K562 (cell line): Measurements from ENCODE around the gene VARS1. TPM values are rescaled to one million over a fixed set of nuclear protein-coding genes. Genes with fewer than 3 reads are reported as not detected.

Experiments used
- BDP1 ChIP-seq: IDR thresholded peaks from 3 replicates; pipeline ENCODE4 v1.6.1; 2011; ENCODE audit not compliant: insufficient read length, insufficient read depth
- BRD9 ChIP-seq: fragments of 450-650 bp; IDR thresholded peaks from 2 replicates; pipeline ENCODE4 v1.6.1; 2018; ENCODE audit warnings: low read depth; ENCODE audit not compliant: partially characterized antibody
- CBX8 ChIP-seq: fragments of 200-600 bp; sonication (generic); IDR thresholded peaks from 2 replicates; pipeline ENCODE4 v1.6.1; 2012; ENCODE audit warnings: borderline replicate concordance, mixed run types, low read depth, mild to moderate bottlenecking, moderate library complexity, mixed read lengths, low read length, control low read depth, inconsistent platforms; ENCODE audit not compliant: poor library complexity, severe bottlenecking; ENCODE audit errors: extremely low read depth
- CHCHD3 ChIP-seq: fragments of 250-450 bp; sonication (Bioruptor Pico); IDR thresholded peaks from 2 replicates; pipeline ENCODE4 v2.1.2; 2022; ENCODE audit warnings: mild to moderate bottlenecking
- DACH1 ChIP-seq: fragments of 450-650 bp; IDR thresholded peaks from 2 replicates; pipeline ENCODE4 v1.6.1; 2018; ENCODE audit not compliant: partially characterized antibody
- EGR1 ChIP-seq: fragments of 450-650 bp; conservative IDR thresholded peaks from 2 replicates; pipeline ENCODE4 v1.6.1; 2017; ENCODE audit warnings: mild to moderate bottlenecking
- FUS ChIP-seq: fragments of 200-400 bp; formaldehyde crosslinking; optimal IDR thresholded peaks from 2 replicates; pipeline ENCODE3; 2017; ENCODE audit warnings: low read depth, low read length
- GABPA ChIP-seq: fragments of 200-800 bp; sonication (Bioruptor generic); conservative IDR thresholded peaks from 2 replicates; pipeline ENCODE4 v1.6.1; 2016; ENCODE audit warnings: low read depth, missing genetic modification characterization, missing compliant biosample characterization
- HNRNPUL1 ChIP-seq: fragments of 200-400 bp; formaldehyde crosslinking; IDR thresholded peaks from 2 replicates; pipeline ENCODE4 v1.6.1; 2017; ENCODE audit warnings: low read length
- JUNB ChIP-seq: fragments of 450-650 bp; formaldehyde crosslinking; conservative IDR thresholded peaks from 2 replicates; pipeline ENCODE4 v1.4.0; 2020; ENCODE audit warnings: mild to moderate bottlenecking
- KDM1A ChIP-seq, 2 experiments: fragments of 450-650 bp; IDR thresholded peaks; 2 replicates each; pipeline ENCODE4 v1.6.1; 2016; ENCODE audit warnings: mild to moderate bottlenecking in 2 of 2
- MCM7 ChIP-seq, 2 experiments: fragments of 450-650 bp; IDR thresholded peaks; 2 replicates each; pipeline ENCODE4 v1.6.1; 2016 to 2018
- PHB ChIP-seq: fragments of 250-450 bp; sonication (Bioruptor Pico); IDR thresholded peaks from 2 replicates; pipeline ENCODE4 v1.5.0; 2021
- RBM17 ChIP-seq: fragments of 200-400 bp; formaldehyde crosslinking; IDR thresholded peaks from 2 replicates; pipeline ENCODE4 v1.6.1; 2017; ENCODE audit warnings: low read depth, mild to moderate bottlenecking, low read length, borderline replicate concordance
- SRSF3 ChIP-seq: fragments of 200-400 bp; formaldehyde crosslinking; IDR thresholded peaks from 2 replicates; pipeline ENCODE4 v1.6.1; 2016; ENCODE audit warnings: mild to moderate bottlenecking, low read length, moderate library complexity; ENCODE audit not compliant: insufficient read depth
- SUPT5H ChIP-seq: fragments of 450-650 bp; IDR thresholded peaks from 2 replicates; pipeline ENCODE4 v1.6.1; 2016
- TRIM24 ChIP-seq, 2 experiments: fragments of 450-650 bp; IDR thresholded peaks; 2 replicates each; pipeline ENCODE4 v1.6.1; 2016
- ZFP1 ChIP-seq: fragments of 450-650 bp; formaldehyde crosslinking; IDR thresholded peaks from 2 replicates; pipeline ENCODE4 v1.4.0; 2020; ENCODE audit warnings: mild to moderate bottlenecking, mixed read lengths
- ZKSCAN1 ChIP-seq: fragments of 150-350 bp; IDR thresholded peaks from 2 replicates; pipeline ENCODE4 v1.6.1; 2016; ENCODE audit warnings: low read depth, low read length
- ZKSCAN3 ChIP-seq: fragments of 250-450 bp; sonication (Bioruptor Pico); IDR thresholded peaks from 2 replicates; pipeline ENCODE4 v1.4.0; 2020
- polyA plus RNA-seq, 8 experiments: library from polyadenylated mRNA; depleted of rRNA in 4 of 8; stranded (reverse) in 5 of 8; unstranded in 3 of 8; fragments of >200 nt; fragmentation: Nextera tagmentation in 2 of 8; fragmentation: Illumina TruSeq in 1 of 8; extraction: Ambion mirVana in 2 of 8; extraction: Trizol in 1 of 8; gene quantifications; 2 replicates each; pipeline versions ENCODE4 v1.2.1 to v1.2.3, GENCODE V29; 2011 to 2014; ENCODE audit warnings: inconsistent platforms in 1 of 8, missing spikeins in 1 of 8
- total RNA-seq, 7 experiments: library from RNA; depleted of rRNA in 6 of 7; stranded (reverse); fragments of >200 nt in 6 of 7; fragmentation: Illumina TruSeq in 2 of 7; extraction: Trizol in 2 of 7; gene quantifications; 2 replicates each; pipeline versions ENCODE4 v1.2.1 to v1.2.3, GENCODE V29; 2011 to 2021; ENCODE audit warnings: low replicate concordance in 1 of 7
- TF ChIP-seq, protein P1 (sequence below): fragments of 450-650 bp; formaldehyde crosslinking; IDR thresholded peaks from 2 replicates; pipeline ENCODE4 v1.4.0; 2022; ENCODE audit warnings: missing genetic modification characterization
- TF ChIP-seq, protein P2 (sequence below): fragments of 250-450 bp; sonication (Bioruptor Pico); IDR thresholded peaks from 2 replicates; pipeline ENCODE4 v1.5.0; 2020; ENCODE audit warnings: mild to moderate bottlenecking
- TF ChIP-seq, protein P3 (sequence below): sonication (generic); formaldehyde crosslinking; IDR thresholded peaks from 2 replicates; pipeline ENCODE4 v1.8.0; 2022; ENCODE audit warnings: missing genetic modification reagents, mild to moderate bottlenecking, borderline replicate concordance
- TF ChIP-seq, protein P4 (sequence below), 3 experiments: fragments of 200-800 bp in 1 of 3; fragments of 250-450 bp in 1 of 3; fragments of 450-650 bp in 1 of 3; sonication (Bioruptor Pico) in 1 of 3; sonication (Bioruptor generic) in 1 of 3; formaldehyde crosslinking in 1 of 3; IDR thresholded peaks; 2 replicates each; pipeline versions ENCODE4 v1.6.1 to v1.8.0; 2016 to 2022; ENCODE audit warnings: mild to moderate bottlenecking in 2 of 3, missing genetic modification characterization in 2 of 3, missing compliant biosample characterization in 1 of 3, moderate library complexity in 1 of 3

The VARS1 gene
- total and polyA plus RNA-seq, 9 of the 15 experiments (the other 6 are each of a cell fraction or from before 2014, with no cell fraction given), result 2.9 to 488 (median 130) TPM

DNA sequence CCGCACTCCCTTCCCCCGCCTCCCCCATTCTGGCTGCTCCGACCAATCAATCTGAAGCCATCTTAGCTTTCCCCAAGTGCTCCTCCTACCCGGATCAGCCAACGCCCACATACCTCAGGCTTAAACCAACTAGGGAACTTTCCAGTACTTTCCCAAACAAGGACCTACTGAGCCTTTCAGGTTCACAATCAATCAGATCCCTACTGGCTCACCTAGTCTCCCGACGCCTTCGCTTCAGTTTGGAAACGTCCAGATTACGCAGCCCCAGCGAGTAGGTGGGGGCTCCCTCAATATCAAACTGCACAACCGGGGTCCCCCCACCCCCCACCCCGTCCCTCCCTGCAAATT, 19.1 kb upstream of the VARS1 start (continued):
- TF ChIP-seq, protein P1, sequence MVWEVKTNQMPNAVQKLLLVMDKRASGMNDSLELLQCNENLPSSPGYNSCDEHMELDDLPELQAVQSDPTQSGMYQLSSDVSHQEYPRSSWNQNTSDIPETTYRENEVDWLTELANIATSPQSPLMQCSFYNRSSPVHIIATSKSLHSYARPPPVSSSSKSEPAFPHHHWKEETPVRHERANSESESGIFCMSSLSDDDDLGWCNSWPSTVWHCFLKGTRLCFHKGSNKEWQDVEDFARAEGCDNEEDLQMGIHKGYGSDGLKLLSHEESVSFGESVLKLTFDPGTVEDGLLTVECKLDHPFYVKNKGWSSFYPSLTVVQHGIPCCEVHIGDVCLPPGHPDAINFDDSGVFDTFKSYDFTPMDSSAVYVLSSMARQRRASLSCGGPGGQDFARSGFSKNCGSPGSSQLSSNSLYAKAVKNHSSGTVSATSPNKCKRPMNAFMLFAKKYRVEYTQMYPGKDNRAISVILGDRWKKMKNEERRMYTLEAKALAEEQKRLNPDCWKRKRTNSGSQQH (CRISPR knock-in tag), result peak; percentile 86
- no peak for TF ChIP-seq SRSF3
- peak in 1 of 2 experiments; percentile 18; a peak in 1 of 4 replicates for TF ChIP-seq TRIM24 (IDR thresholded peaks at IDR 0.05)
- peak; percentile 46; the same call in 1 of the 2 replicates for TF ChIP-seq ZFP1 (CRISPR knock-in tag)
- TF ChIP-seq BRD9, result peak; percentile 95
- TF ChIP-seq, protein P2, sequence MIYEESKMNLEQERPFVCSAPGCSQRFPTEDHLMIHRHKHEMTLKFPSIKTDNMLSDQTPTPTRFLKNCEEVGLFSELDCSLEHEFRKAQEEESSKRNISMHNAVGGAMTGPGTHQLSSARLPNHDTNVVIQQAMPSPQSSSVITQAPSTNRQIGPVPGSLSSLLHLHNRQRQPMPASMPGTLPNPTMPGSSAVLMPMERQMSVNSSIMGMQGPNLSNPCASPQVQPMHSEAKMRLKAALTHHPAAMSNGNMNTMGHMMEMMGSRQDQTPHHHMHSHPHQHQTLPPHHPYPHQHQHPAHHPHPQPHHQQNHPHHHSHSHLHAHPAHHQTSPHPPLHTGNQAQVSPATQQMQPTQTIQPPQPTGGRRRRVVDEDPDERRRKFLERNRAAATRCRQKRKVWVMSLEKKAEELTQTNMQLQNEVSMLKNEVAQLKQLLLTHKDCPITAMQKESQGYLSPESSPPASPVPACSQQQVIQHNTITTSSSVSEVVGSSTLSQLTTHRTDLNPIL (CRISPR knock-in tag), result no peak
- TF ChIP-seq CBX8, result no peak
- no peak for TF ChIP-seq ZKSCAN1
- TF ChIP-seq PHB, result 0 out of 2 replicates have a peak, but pooled peaks have one; percentile 82
- TF ChIP-seq HNRNPUL1, result no peak
- TF ChIP-seq BDP1, result no peak
- no peak for TF ChIP-seq FUS
- no peak for TF ChIP-seq MCM7 (IDR thresholded peaks at IDR 0.05)
- TF ChIP-seq EGR1, result peak; percentile 97
- TF ChIP-seq ZKSCAN3 (CRISPR knock-in tag), result no peak
- TF ChIP-seq, protein P3, sequence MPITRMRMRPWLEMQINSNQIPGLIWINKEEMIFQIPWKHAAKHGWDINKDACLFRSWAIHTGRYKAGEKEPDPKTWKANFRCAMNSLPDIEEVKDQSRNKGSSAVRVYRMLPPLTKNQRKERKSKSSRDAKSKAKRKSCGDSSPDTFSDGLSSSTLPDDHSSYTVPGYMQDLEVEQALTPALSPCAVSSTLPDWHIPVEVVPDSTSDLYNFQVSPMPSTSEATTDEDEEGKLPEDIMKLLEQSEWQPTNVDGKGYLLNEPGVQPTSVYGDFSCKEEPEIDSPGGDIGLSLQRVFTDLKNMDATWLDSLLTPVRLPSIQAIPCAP, result no peak
- TF ChIP-seq KDM1A (IDR thresholded peaks at IDR 0.05), result no peak
- no peak for TF ChIP-seq RBM17
- TF ChIP-seq CHCHD3 (CRISPR knock-in tag), result no peak
- TF ChIP-seq GABPA (tag), result no peak
- no peak for TF ChIP-seq SUPT5H
- TF ChIP-seq, protein P4, sequence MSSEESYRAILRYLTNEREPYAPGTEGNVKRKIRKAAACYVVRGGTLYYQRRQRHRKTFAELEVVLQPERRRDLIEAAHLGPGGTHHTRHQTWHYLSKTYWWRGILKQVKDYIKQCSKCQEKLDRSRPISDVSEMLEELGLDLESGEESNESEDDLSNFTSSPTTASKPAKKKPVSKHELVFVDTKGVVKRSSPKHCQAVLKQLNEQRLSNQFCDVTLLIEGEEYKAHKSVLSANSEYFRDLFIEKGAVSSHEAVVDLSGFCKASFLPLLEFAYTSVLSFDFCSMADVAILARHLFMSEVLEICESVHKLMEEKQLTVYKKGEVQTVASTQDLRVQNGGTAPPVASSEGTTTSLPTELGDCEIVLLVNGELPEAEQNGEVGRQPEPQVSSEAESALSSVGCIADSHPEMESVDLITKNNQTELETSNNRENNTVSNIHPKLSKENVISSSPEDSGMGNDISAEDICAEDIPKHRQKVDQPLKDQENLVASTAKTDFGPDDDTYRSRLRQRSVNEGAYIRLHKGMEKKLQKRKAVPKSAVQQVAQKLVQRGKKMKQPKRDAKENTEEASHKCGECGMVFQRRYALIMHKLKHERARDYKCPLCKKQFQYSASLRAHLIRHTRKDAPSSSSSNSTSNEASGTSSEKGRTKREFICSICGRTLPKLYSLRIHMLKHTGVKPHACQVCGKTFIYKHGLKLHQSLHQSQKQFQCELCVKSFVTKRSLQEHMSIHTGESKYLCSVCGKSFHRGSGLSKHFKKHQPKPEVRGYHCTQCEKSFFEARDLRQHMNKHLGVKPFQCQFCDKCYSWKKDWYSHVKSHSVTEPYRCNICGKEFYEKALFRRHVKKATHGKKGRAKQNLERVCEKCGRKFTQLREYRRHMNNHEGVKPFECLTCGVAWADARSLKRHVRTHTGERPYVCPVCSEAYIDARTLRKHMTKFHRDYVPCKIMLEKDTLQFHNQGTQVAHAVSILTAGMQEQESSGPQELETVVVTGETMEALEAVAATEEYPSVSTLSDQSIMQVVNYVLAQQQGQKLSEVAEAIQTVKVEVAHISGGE (CRISPR knock-in tag; IDR thresholded peaks at IDR 0.05), result no peak
- no peak for TF ChIP-seq DACH1
- TF ChIP-seq JUNB (CRISPR knock-in tag), result 0 out of 2 replicates have a peak, but pooled peaks have one; percentile 27
